T-helper 1 cell treated with Interleukin-12 subunit alpha and Interleukin-12 subunit beta and Interleukin-4 antibody, amounts not matched to agents 30 ng/mL and 1 ng/mL, for 36 hours (primary cell): ENCODE data around the gene AKAP11. TPM values are rescaled to one million over a fixed set of nuclear protein-coding genes. Genes with fewer than 3 reads are reported as not detected.

Experiments
- intact Hi-C: fragments of 100-400 bp; cut with micrococcal nuclease; formaldehyde crosslinking; loops from one replicate; pipeline ENCODE4 v1.15.1; 2024
- total RNA-seq: library from RNA; stranded (reverse); gene quantifications from 2 replicates; pipeline ENCODE4 v1.2.3, GENCODE V29; 2022

AKAP11 gene
- total RNA-seq, 1 donor from 2014 or later = 28.4 TPM

GRCh38 chr13:42369071-42369797, 97.3 kb downstream of the AKAP11 start:
- intact Hi-C loops = loop anchor here (1.0 to 5.0 kb wide), 2 partner anchors 8 to 38 kb away; no protein-coding TSS in a partner anchor

DNA sequence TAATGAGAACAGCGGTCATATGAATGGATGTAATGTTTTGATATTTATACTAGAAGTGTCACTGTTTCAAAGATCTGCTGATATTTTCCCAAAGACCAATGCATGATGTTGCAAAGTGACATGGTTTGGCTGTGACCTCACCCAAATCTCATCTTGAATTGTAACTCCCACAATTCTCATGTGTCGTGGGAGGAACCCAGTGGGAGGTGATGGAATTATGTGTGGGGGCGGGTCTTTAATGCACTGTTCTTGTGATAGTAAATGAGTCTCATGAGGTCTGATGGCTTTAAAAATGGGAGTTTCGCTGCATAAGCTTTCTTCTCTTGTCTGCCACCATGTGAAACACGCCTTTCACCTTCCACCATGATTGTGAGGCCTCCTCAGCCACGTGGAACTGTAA, 98.3 kb downstream of the AKAP11 start:
- intact Hi-C loops = no loop called here

Other genes starting within 250 kb of the AKAP11 start
- gene DGKH, start 223.5 kb upstream of the AKAP11 start, total RNA-seq = 14.2 and 14.5 TPM in 2 replicates